OCI-LY3 (cell line): ENCODE measurements around the gene MYO5B.

ENCODE experiments used
- H2AFZ ChIP-seq: fragments of 200-600, 300-600 bp; shearing (Covaris generic); 2 replicates; pipeline ENCODE4 v1.6.0; 2014; ENCODE audit warnings: antibody characterized with exemption, low read depth, low read length
- H3K27ac ChIP-seq: fragments of 200-600, 300-600 bp; sonication (generic); 2 replicates; pipeline ENCODE4 v1.5.1; 2014; ENCODE audit warnings: mild to moderate bottlenecking, low read length, moderate library complexity, mixed read lengths
- H3K27me3 ChIP-seq: fragments of 200-600, 300-600 bp; sonication (generic); 2 replicates; pipeline ENCODE4 v1.6.1; 2014; ENCODE audit warnings: low read depth, low read length, mixed read lengths
- H3K36me3 ChIP-seq: fragments of 200-600, 300-600 bp; sonication (generic); replicated peaks from 2 replicates; pipeline ENCODE3; 2014; ENCODE audit warnings: low read depth, low read length, mixed read lengths
- H3K4me1 ChIP-seq: fragments of 300-600, 200-600 bp; sonication (generic); 2 replicates; pipeline ENCODE4 v1.6.1; 2014; ENCODE audit warnings: low read length, mixed read lengths
- H3K4me2 ChIP-seq: fragments of 200-600, 300-600 bp; sonication (generic); 2 replicates; pipeline ENCODE4 v1.6.1; 2014; ENCODE audit warnings: low read length, mixed read lengths
- H3K4me3 ChIP-seq: fragments of 300-600, 200-600 bp; sonication (generic); 2 replicates; pipeline ENCODE4 v1.5.1; 2014; ENCODE audit warnings: antibody characterized with exemption, mild to moderate bottlenecking, low read length, moderate library complexity
- H3K79me2 ChIP-seq: fragments of 300-600, 200-600 bp; shearing (Covaris generic); 2 replicates; pipeline ENCODE4 v1.6.1; 2014; ENCODE audit warnings: mild to moderate bottlenecking, low read length, mixed read lengths
- H3K9ac ChIP-seq: fragments of 300-600, 200-600 bp; shearing (Covaris generic); 2 replicates; pipeline ENCODE4 v1.6.0; 2014; ENCODE audit warnings: mild to moderate bottlenecking, low read length, moderate library complexity
- H3K9me3 ChIP-seq: fragments of 200-600, 300-600 bp; shearing (Covaris generic); 2 replicates; pipeline ENCODE4 v1.6.1; 2014; ENCODE audit warnings: low read length, mixed read lengths; ENCODE audit not compliant: insufficient read depth
- H4K20me1 ChIP-seq: fragments of 200-600, 300-600 bp; sonication (generic); 2 replicates; pipeline ENCODE4 v1.6.1; 2016; ENCODE audit warnings: low read length, mixed read lengths; ENCODE audit not compliant: insufficient read depth
- EZH2phosphoT487 ChIP-seq: fragments of 200-600 bp; shearing (Covaris generic); IDR thresholded peaks from 2 replicates; pipeline ENCODE4 v1.6.1; 2018; ENCODE audit warnings: antibody characterized with exemption, mixed run types, low read depth
- TF ChIP-seq, protein P1 (sequence below): fragments of 200-600, 300-600 bp; sonication (generic); IDR thresholded peaks from 2 replicates; pipeline ENCODE4 v1.5.1; 2014; ENCODE audit warnings: antibody characterized with exemption, low read length, low read depth

Gene MYO5B

DNA sequence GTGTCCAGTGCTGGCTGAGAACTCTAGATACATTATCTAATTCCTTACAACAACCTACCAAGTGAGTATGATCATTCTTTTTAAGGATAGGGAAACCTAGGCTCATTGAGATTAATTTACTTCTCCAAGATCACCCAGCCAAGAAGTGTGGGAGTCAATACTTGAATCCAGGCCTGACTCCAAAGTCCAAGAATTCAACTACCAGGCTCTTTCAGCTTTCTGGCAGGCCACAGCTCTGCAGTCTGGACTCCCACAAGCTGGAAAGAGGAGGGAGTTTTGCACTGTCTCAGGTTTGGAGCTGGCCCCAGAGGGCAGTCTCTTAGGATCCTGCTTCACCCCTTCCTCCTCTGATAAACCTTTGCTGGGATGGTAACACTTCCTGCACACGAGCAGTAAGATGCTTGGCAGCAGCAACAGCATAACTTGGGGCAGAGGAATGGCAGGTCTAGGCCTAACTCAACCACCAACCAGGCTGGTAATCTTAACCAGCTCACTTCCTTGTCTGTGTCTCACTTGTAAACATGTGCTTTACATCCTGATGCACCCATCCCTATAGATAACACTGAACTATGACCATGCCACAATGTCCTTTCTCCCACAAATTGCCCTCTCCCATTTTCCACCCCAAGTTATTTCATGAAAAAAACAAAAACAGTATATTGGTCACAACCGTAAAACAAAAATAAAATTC lies 270.5 kb downstream of the MYO5B start:
- Histone ChIP-seq H3K4me3 (no peak overlapping the region), H3K4me2 (no peak overlapping the region), H3K36me3 (no peaks in the 10 kb centered on the region), H3K9ac (no peak overlapping the region), H3K79me2 (no peaks in the 10 kb centered on the region), H3K9me3 (peaks cover 4% of the 10 kb centered on the region; the same call in 1 of the 2 replicates), H3K27me3 (peaks cover 43% of the 10 kb centered on the region), H3K27ac (no peak overlapping the region), H4K20me1 (no peaks in the 10 kb centered on the region), H3K4me1 (no peaks in the 10 kb centered on the region), H2AFZ (no peak overlapping the region)
- TF ChIP-seq, protein P1, sequence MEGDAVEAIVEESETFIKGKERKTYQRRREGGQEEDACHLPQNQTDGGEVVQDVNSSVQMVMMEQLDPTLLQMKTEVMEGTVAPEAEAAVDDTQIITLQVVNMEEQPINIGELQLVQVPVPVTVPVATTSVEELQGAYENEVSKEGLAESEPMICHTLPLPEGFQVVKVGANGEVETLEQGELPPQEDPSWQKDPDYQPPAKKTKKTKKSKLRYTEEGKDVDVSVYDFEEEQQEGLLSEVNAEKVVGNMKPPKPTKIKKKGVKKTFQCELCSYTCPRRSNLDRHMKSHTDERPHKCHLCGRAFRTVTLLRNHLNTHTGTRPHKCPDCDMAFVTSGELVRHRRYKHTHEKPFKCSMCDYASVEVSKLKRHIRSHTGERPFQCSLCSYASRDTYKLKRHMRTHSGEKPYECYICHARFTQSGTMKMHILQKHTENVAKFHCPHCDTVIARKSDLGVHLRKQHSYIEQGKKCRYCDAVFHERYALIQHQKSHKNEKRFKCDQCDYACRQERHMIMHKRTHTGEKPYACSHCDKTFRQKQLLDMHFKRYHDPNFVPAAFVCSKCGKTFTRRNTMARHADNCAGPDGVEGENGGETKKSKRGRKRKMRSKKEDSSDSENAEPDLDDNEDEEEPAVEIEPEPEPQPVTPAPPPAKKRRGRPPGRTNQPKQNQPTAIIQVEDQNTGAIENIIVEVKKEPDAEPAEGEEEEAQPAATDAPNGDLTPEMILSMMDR, result no peak
- TF ChIP-seq EZH2phosphoT487, result no peak

DNA sequence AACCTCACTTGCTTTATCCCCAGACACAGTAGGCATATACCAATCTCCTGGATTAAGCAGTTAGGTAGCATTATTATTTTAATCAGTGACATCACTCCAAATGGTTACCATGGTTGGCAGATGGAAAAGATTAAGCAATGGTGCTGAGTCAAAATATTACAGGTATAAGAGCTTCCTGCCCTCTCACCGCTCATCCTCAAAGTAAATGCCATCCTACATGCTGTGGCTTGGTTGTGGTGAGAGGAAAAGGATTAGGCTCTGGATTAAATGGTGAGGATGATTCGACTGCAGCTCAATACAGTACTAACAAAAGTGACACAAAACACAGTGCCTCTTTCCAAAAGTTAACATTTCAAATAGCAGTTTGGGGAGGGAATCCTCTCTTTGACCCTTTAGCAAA lies 272.7 kb downstream of the MYO5B start:
- Histone ChIP-seq H2AFZ (no peak overlapping the region), H4K20me1 (no peaks in the 10 kb centered on the region), H3K4me1 (no peaks in the 10 kb centered on the region), H3K4me2 (no peak overlapping the region), H3K36me3 (no peaks in the 10 kb centered on the region), H3K27me3 (peaks cover 65% of the 10 kb centered on the region), H3K27ac (no peak overlapping the region), H3K9me3 (peaks cover 4% of the 10 kb centered on the region; the same call in 1 of the 2 replicates), H3K4me3 (no peak overlapping the region), H3K79me2 (no peaks in the 10 kb centered on the region), H3K9ac (no peak overlapping the region)
- no peak for TF ChIP-seq EZH2phosphoT487
- TF ChIP-seq, protein P1, result no peak

DNA sequence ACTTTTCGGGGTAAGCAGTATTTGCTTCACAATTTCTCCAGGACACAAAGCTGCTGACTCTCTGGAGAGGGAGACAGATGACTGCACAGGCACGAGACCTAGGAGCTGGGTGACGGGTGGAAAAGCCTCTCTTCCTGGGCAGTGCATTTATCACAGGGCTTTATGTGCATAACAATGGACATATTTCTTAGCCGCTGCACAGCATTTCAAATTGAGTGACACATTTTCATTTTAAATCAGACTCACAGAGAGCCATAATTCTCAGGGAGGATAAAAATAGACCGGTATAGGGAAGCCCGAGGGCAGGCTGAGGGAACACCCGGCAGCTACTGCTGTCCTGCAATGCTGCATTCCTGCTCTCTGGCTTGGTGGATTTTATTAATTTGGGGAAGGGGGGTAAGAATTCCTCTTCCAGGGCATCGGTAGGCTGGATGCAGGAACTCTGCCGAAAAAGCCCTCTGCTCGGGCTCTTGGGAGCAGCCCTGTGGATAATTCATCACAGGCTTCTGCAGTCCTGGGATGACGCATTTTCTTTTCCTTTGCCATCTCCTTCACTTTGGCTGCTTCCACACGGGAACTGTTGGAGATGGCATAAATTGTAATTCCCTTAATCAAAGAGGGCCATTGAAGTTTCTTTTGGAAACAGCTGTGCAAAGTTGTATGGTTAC lies 273.5 kb downstream of the MYO5B start:
- H3K4me1 ChIP-seq, result no peaks in the 10 kb centered on the region
- no peaks in the 10 kb centered on the region for H3K79me2 ChIP-seq
- no peak overlapping the region for H3K4me2 ChIP-seq
- TF ChIP-seq, protein P1, result no peak
- TF ChIP-seq EZH2phosphoT487, result no peak
- H4K20me1 ChIP-seq, result no peaks in the 10 kb centered on the region
- no peak overlapping the region for H2AFZ ChIP-seq
- no peak overlapping the region for H3K4me3 ChIP-seq
- peaks cover 4% of the 10 kb centered on the region; the same call in 1 of the 2 replicates for H3K9me3 ChIP-seq
- H3K27ac ChIP-seq, result no peak overlapping the region
- peaks cover 72% of the 10 kb centered on the region for H3K27me3 ChIP-seq
- H3K36me3 ChIP-seq, result no peaks in the 10 kb centered on the region
- no peak overlapping the region for H3K9ac ChIP-seq

DNA sequence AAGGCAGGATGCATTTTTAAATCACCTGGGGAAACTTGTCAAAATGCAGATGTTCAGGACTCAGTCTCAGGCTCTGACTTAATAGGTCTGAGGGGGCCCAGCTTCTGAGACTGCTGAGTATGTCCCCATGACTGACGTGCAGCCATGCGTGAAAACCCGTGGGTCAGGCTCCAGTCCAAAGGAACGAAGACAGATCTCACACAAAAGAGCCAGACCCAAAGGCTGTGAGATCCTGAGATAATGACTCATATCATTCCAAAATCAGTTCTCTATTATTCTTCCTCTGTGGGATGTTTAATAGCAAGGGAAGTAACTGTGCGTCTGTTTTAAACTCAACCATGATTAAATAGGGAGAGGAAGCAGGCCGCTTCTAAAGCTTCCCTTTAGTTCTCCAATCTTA lies 274.2 kb downstream of the MYO5B start:
- peaks cover 79% of the 10 kb centered on the region for H3K27me3 ChIP-seq
- no peaks in the 10 kb centered on the region for H3K36me3 ChIP-seq
- H3K9me3 ChIP-seq, result peaks cover 4% of the 10 kb centered on the region; the same call in 1 of the 2 replicates
- H2AFZ ChIP-seq, result no peak overlapping the region
- H4K20me1 ChIP-seq, result no peaks in the 10 kb centered on the region
- no peaks in the 10 kb centered on the region for H3K79me2 ChIP-seq
- no peaks in the 10 kb centered on the region for H3K4me1 ChIP-seq
- no peak overlapping the region for H3K4me3 ChIP-seq
- H3K9ac ChIP-seq, result no peak overlapping the region
- H3K27ac ChIP-seq, result no peak overlapping the region
- no peak for TF ChIP-seq EZH2phosphoT487
- TF ChIP-seq, protein P1, result no peak
- H3K4me2 ChIP-seq, result no peak overlapping the region
